Calu3 (cell line): Measurements from ENCODE around the gene MED13. TPM values are rescaled to one million over a fixed set of nuclear protein-coding genes. Genes with fewer than 3 reads are reported as not detected.
"Not testable (repeated sequence)": the region's sequence is repeated elsewhere in the genome, so short reads cannot be mapped to it uniquely, and the experiment has no call there.

Source experiments
- BruUV-seq: library from RNA; stranded (reverse); fragments of 400-500 nt; replicated peaks from 2 replicates; lab custom pipeline; 2021; lab: Mats Ljungman, UMichigan
- CTCF ChIA-PET: fragments of 300-600 bp; sonication (Branson Sonifier 250); formaldehyde crosslinking; loops from one replicate; lab custom pipeline; 2022; ENCODE audit warnings: antibody characterized with exemption; lab: Charles Lee
- DNase-seq: peaks from one replicate; pipeline ENCODE4 v3.0.0; 2022
- H3K27ac Mint-ChIP-seq: one replicate; pipeline ENCODE4 v1.8.0; 2022; ENCODE audit warnings: mixed read lengths; ENCODE audit not compliant: unreplicated experiment
- H3K27me3 Mint-ChIP-seq: one replicate; pipeline ENCODE4 v1.8.0; 2022; ENCODE audit warnings: mixed read lengths; ENCODE audit not compliant: unreplicated experiment
- H3K36me3 Mint-ChIP-seq: one replicate; pipeline ENCODE4 v1.8.0; 2022; ENCODE audit warnings: mild to moderate bottlenecking, moderate library complexity, mixed read lengths; ENCODE audit not compliant: insufficient read depth, unreplicated experiment
- H3K4me1 Mint-ChIP-seq: one replicate; pipeline ENCODE4 v1.8.0; 2022; ENCODE audit warnings: mild to moderate bottlenecking, low read depth, mixed read lengths; ENCODE audit not compliant: unreplicated experiment
- H3K4me3 Mint-ChIP-seq: one replicate; pipeline ENCODE4 v1.8.0; 2022; ENCODE audit warnings: mild to moderate bottlenecking, low read depth, moderate library complexity, mixed read lengths; ENCODE audit not compliant: unreplicated experiment
- H3K9me3 Mint-ChIP-seq: one replicate; pipeline ENCODE4 v1.8.0; 2022; ENCODE audit warnings: low read depth, mixed read lengths; ENCODE audit not compliant: unreplicated experiment
- intact Hi-C: fragments of 100-400 bp; cut with micrococcal nuclease; formaldehyde crosslinking; loops from one replicate; pipeline ENCODE4 v1.10.0; 2022; ENCODE audit not compliant: unreplicated experiment
- total RNA-seq: library from RNA; stranded (reverse); gene quantifications from 2 replicates; pipeline ENCODE4 v1.2.3, GENCODE V29; 2022
- TF ChIP-seq, protein P1 (sequence below): fragments of 200-600 bp; IDR thresholded peaks from one replicate; pipeline ENCODE4 v1.8.0; 2022; ENCODE audit warnings: antibody characterized with exemption; ENCODE audit not compliant: unreplicated experiment

The MED13 gene
- total RNA-seq, 1 experiment from 2014 or later: 50.2 TPM

GRCh38 chr17:62014526-62014925 lies 50.6 kb downstream of the MED13 start:
- intact Hi-C loops: no loop called here
- peaks cover 13% of the 10 kb centered on the region for H3K36me3 Mint-ChIP-seq
- BruUV-seq: no TSS peak
- H3K4me3 Mint-ChIP-seq: no peak overlapping the region
- H3K9me3 Mint-ChIP-seq: no peaks in the 10 kb centered on the region
- H3K27me3 Mint-ChIP-seq: no peaks in the 10 kb centered on the region
- CTCF ChIA-PET: no interaction called here
- TF ChIP-seq, protein P1, sequence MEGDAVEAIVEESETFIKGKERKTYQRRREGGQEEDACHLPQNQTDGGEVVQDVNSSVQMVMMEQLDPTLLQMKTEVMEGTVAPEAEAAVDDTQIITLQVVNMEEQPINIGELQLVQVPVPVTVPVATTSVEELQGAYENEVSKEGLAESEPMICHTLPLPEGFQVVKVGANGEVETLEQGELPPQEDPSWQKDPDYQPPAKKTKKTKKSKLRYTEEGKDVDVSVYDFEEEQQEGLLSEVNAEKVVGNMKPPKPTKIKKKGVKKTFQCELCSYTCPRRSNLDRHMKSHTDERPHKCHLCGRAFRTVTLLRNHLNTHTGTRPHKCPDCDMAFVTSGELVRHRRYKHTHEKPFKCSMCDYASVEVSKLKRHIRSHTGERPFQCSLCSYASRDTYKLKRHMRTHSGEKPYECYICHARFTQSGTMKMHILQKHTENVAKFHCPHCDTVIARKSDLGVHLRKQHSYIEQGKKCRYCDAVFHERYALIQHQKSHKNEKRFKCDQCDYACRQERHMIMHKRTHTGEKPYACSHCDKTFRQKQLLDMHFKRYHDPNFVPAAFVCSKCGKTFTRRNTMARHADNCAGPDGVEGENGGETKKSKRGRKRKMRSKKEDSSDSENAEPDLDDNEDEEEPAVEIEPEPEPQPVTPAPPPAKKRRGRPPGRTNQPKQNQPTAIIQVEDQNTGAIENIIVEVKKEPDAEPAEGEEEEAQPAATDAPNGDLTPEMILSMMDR: no peak
- H3K27ac Mint-ChIP-seq: no peak overlapping the region
- no peaks in the 10 kb centered on the region for H3K4me1 Mint-ChIP-seq
- DNase-seq: no peak

- no peaks in the 10 kb centered on the region for H3K9me3 Mint-ChIP-seq
- no peak for DNase-seq
Observed at GRCh38 chr17:62009220-62009619, 55.9 kb downstream of the MED13 start.

DNA sequence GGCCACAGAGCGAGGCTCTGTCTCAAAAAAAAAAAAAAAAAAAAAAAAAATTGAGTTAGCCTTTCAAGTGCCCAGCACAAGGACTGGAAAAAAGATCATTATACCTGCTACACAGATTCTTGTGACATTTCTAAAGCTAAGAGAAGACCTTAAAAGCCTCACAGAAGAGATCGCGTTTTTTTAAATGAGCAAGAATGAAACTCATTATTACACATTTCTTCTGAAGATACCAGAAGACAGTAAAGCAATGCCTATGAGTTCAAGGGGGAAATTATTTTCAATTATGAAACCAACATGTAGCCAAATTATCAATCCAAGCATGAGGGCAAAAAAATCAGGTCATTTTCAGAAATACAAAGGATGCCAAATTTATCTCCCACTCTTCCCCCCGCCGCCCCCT lies 56.8 kb downstream of the MED13 start:
- Mint-ChIP-seq H3K4me3 (no peak overlapping the region), H3K4me1 (no peaks in the 10 kb centered on the region), H3K9me3 (no peaks in the 10 kb centered on the region), H3K36me3 (peaks cover 29% of the 10 kb centered on the region), H3K27ac (no peak overlapping the region), H3K27me3 (no peaks in the 10 kb centered on the region)
- intact Hi-C loops: no loop called here
- TF ChIP-seq, protein P1: no peak
- DNase-seq: no peak
- CTCF ChIA-PET: no interaction called here
- no TSS peak for BruUV-seq

More at GRCh38 chr17:62009220-62009619, 55.9 kb downstream of the MED13 start:
- no TSS peak for BruUV-seq
- H3K4me3 Mint-ChIP-seq: no peak overlapping the region
- no peaks in the 10 kb centered on the region for H3K27me3 Mint-ChIP-seq
- no peaks in the 10 kb centered on the region for H3K4me1 Mint-ChIP-seq
- CTCF ChIA-PET: no interaction called here
- H3K36me3 Mint-ChIP-seq: peaks cover 29% of the 10 kb centered on the region
- TF ChIP-seq, protein P1: no peak
- H3K27ac Mint-ChIP-seq: no peak overlapping the region
- intact Hi-C loops: no loop called here

DNA sequence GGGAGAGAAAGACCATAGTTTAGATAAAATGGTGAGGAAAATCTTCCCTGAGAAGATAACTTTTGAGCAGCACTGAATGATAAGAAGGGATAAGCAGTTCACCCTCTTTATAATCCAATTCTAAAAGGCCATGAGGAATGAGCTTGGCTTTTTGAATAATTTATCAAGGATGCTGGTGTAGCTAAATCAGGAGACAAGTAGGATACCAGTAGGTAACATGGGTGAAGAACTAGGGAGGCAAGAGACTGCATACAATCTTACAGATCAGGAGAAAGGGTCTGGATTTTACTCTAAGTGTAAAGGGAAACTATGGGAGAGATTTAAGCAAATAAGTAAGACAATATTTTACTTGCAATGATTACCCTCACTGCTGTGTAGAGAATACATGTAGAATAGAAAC lies 60.7 kb downstream of the MED13 start:
- DNase-seq: no peak
- Mint-ChIP-seq H3K36me3 (peaks cover 29% of the 10 kb centered on the region), H3K4me3 (no peak overlapping the region), H3K27ac (no peak overlapping the region), H3K27me3 (no peaks in the 10 kb centered on the region), H3K4me1 (no peaks in the 10 kb centered on the region), H3K9me3 (no peaks in the 10 kb centered on the region)
- BruUV-seq: no TSS peak
- CTCF ChIA-PET: no interaction called here
- TF ChIP-seq, protein P1: no peak
- intact Hi-C loops: no loop called here

GRCh38 chr17:62003141-62003540 lies 61.9 kb downstream of the MED13 start:
- CTCF ChIA-PET, H3K27ac Mint-ChIP-seq, H3K4me1 Mint-ChIP-seq, intact Hi-C loops, H3K9me3 Mint-ChIP-seq, H3K4me3 Mint-ChIP-seq, DNase-seq, H3K27me3 Mint-ChIP-seq, BruUV-seq: not testable (repeated sequence)
- H3K36me3 Mint-ChIP-seq: peaks cover 31% of the 10 kb centered on the region
